HG03060 (cell line): ENCODE measurements around the gene GRAMD1A.
"Not testable (repeated sequence)": the region's sequence is repeated elsewhere in the genome, so short reads cannot be mapped to it uniquely, and the experiment has no call there.

ENCODE experiments used
- ATAC-seq: cut with Tn5 transposase; IDR thresholded peaks from one replicate; pipeline ENCODE4 v1.9.1; 2021; ENCODE audit warnings: low read depth, moderate number of reproducible peaks; ENCODE audit not compliant: unreplicated experiment

Gene GRAMD1A

GRCh38 chr19:35000647-35001501 is 751 bp downstream of the GRAMD1A start:
- no peak for ATAC-seq

- no peak for ATAC-seq
These were observed 2.0 kb downstream of the GRAMD1A start for GRCh38 chr19:35002037-35002535.

- no peak for ATAC-seq
These were observed 4.6 kb downstream of the GRAMD1A start for GRCh38 chr19:35004517-35005255.

- no peak for ATAC-seq
These were observed 5.3 kb downstream of the GRAMD1A start for GRCh38 chr19:35005256-35005977.

GRCh38 chr19:35006007-35006341 is 5.9 kb downstream of the GRAMD1A start:
- not testable (repeated sequence) for ATAC-seq

- no peak for ATAC-seq
These were observed 6.3 kb downstream of the GRAMD1A start for GRCh38 chr19:35006342-35006998.

- ATAC-seq, result no peak
These were observed 6.9 kb downstream of the GRAMD1A start for GRCh38 chr19:35006999-35007365.

- not testable (repeated sequence) for ATAC-seq
These were observed 7.3 kb downstream of the GRAMD1A start for GRCh38 chr19:35007427-35007826.

GRCh38 chr19:35008891-35009341 is 8.8 kb downstream of the GRAMD1A start:
- ATAC-seq, result no peak

- no peak for ATAC-seq
These were observed 9.6 kb downstream of the GRAMD1A start for GRCh38 chr19:35009424-35010415.

- no peak for ATAC-seq
These were observed 11.1 kb downstream of the GRAMD1A start for GRCh38 chr19:35011091-35011689.

GRCh38 chr19:35011737-35012682 is 11.9 kb downstream of the GRAMD1A start:
- ATAC-seq, result no peak

GRCh38 chr19:35013041-35013819 is 13.1 kb downstream of the GRAMD1A start:
- ATAC-seq, result no peak

- ATAC-seq, result no peak
These were observed 14.0 kb downstream of the GRAMD1A start for GRCh38 chr19:35013820-35014754.

- not testable (repeated sequence) for ATAC-seq
These were observed 14.7 kb downstream of the GRAMD1A start for GRCh38 chr19:35014774-35015173.
